ENCODE measurements around the gene KCNN4.

Gene KCNN4

DNA sequence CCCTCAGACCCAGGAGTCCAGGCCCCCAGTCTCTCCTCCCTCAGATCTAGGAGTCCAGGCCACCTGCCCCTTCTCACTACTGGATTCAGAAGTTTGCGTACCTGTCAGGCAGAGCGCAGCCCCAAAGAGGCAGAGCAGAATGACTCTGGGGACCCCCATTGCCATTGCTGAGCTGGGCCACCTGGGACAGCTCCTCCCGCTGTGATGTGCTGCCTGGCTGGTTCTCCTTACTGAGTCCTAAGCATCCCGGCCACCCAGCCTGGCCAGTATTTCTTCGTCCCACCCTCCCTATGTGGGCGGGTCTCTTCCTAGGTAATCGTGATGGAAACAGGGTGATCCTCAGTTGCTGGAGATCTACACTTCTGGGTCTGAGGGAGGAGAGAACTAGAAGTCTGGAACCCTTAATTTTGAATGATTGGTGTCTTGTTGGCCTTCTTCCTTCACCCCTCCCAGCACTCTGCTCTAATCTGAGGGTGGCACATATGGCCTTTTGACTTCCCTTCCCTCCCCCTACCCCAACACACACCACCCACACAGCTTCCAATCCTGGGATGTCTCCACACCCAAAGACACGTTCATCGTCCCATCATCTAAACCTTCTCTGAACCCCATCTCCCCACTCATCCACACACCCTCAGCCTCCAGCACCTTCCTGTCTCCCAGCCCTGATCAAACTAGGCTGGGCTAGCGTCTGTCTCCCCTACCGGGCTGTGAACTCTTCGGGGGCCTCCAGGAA, 21.6 kb upstream of the KCNN4 start, which contains the start of gene LYPD5:
TSS of gene LYPD5 (minus strand) at position 232 of the 736 bp plus-strand sequence. CDS start at position 165, 67 bp downstream.
- H3K4me1 ChIP-seq (ENCODE audit: control insufficient read depth in 1 of 2, insufficient read depth in 1 of 2, low read depth in 1 of 2, low read length in 1 of 2): peaks cover 10 to 12% of the 10 kb centered on the region in 2 experiments
- H3K36me3 ChIP-seq: no peaks in the 10 kb centered on the region
- H3K27me3 ChIP-seq: peaks cover 56% of the 10 kb centered on the region
- TF ChIP-seq, protein P1, sequence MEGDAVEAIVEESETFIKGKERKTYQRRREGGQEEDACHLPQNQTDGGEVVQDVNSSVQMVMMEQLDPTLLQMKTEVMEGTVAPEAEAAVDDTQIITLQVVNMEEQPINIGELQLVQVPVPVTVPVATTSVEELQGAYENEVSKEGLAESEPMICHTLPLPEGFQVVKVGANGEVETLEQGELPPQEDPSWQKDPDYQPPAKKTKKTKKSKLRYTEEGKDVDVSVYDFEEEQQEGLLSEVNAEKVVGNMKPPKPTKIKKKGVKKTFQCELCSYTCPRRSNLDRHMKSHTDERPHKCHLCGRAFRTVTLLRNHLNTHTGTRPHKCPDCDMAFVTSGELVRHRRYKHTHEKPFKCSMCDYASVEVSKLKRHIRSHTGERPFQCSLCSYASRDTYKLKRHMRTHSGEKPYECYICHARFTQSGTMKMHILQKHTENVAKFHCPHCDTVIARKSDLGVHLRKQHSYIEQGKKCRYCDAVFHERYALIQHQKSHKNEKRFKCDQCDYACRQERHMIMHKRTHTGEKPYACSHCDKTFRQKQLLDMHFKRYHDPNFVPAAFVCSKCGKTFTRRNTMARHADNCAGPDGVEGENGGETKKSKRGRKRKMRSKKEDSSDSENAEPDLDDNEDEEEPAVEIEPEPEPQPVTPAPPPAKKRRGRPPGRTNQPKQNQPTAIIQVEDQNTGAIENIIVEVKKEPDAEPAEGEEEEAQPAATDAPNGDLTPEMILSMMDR (IDR thresholded peaks at IDR 0.05): no peak
- H3K4me3 ChIP-seq (ENCODE audit: low read depth in 1 of 2, low read length in 1 of 2): no peak within 1 kb of the TSS
- no peaks in the 10 kb centered on the region for H3K9me3 ChIP-seq
- no peak within 1 kb of the TSS for H3K27ac ChIP-seq

DNA sequence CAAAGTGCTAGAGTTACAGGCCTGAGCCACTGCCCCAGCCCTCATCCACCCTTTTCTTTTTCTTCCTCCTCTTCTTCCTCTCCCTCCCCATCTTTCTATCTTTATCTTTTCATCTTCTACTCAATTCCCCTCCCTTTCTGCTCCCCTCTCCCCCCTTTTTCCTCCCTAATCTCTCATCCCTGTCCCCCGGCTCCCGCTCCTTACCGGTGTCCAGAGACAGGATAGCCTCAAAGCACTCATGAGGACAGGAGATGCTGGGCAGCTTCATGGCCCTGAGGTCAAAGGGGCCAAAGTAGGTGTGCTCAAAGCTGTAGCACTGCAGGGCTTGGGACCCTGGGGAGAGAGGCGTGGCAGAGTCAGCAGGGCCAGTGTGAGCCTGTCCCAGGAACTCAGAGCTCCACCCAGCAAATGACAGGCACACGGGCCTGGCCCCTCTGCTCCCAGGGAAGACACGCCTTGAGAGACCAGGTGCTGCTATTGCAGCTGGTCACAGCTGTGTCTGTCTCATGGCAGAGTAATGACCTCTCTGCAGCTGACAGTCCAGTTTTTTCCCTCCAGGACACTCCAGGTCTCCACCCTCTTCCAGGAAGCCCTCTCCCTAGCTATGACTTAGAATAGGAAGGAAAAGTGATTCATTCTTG, 18.8 kb upstream of the KCNN4 start:
- H3K4me3 ChIP-seq (ENCODE audit: low read depth in 1 of 2, low read length in 1 of 2): no peak overlapping the region
- TF ChIP-seq, protein P1 (IDR thresholded peaks at IDR 0.05): no peak
- peaks cover 72% of the 10 kb centered on the region for H3K27me3 ChIP-seq

DNA sequence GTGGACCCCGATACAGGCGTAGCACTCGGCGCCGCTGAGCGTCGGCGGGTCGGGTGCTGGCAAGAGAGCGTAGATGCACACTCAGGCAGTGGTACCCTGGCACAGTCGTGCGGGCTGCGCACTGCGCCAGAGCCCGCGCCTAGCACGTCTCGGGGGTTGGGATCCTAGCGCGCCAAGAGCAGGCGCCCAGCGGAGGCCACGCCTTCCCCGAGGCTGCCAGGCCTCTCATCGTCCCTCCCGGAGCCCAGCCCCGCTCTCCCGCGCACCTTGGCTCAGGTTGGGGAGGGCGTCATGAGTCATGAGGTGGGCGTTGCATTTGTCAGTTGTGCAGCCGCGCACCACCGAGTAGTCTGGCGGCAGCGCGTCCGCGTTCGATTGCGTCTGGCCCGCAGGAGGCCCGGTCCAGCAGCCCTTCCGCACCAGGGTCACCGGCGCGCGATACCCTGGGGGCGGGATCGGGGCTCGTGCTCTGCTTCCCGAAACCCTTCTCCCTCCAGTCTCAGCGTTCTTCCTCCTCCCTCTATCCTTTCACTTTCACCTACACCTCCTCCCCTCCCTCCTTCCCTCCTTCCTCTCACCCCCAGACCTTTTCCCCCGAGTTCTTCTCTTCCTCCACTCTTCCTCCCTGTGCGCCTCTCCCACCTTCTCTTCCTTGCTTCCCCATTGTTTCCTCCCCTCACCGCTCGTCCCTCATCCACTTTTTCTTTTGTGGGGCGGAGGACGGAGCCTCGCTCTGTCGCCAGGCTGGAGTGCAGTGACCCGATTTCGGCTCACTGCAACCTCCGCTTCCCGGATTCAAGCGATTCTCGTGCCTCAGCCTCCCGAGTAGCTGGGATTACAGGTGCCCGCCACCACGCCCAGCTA, 18.0 kb upstream of the KCNN4 start:
- Histone ChIP-seq H3K27ac (no peak overlapping the region), H3K9me3 (no peaks in the 10 kb centered on the region), H3K4me3 (ENCODE audit: low read depth in 1 of 2, low read length in 1 of 2) (peak overlapping the region; percentile 42 to 43), H3K4me1 (ENCODE audit: control insufficient read depth in 1 of 2, insufficient read depth in 1 of 2, low read depth in 1 of 2, low read length in 1 of 2) (peaks cover 10 to 12% of the 10 kb centered on the region in 2 experiments), H3K27me3 (peaks cover 80% of the 10 kb centered on the region), H3K36me3 (no peaks in the 10 kb centered on the region)
- TF ChIP-seq, protein P1 (IDR thresholded peaks at IDR 0.05): no peak

More for the DNA sequence above, 18.8 kb upstream of the KCNN4 start:
- Histone ChIP-seq H3K27ac (no peak overlapping the region), H3K4me1 (ENCODE audit: control insufficient read depth in 1 of 2, insufficient read depth in 1 of 2, low read depth in 1 of 2, low read length in 1 of 2) (peaks cover 10 to 12% of the 10 kb centered on the region in 2 experiments), H3K36me3 (no peaks in the 10 kb centered on the region), H3K9me3 (no peaks in the 10 kb centered on the region)

DNA sequence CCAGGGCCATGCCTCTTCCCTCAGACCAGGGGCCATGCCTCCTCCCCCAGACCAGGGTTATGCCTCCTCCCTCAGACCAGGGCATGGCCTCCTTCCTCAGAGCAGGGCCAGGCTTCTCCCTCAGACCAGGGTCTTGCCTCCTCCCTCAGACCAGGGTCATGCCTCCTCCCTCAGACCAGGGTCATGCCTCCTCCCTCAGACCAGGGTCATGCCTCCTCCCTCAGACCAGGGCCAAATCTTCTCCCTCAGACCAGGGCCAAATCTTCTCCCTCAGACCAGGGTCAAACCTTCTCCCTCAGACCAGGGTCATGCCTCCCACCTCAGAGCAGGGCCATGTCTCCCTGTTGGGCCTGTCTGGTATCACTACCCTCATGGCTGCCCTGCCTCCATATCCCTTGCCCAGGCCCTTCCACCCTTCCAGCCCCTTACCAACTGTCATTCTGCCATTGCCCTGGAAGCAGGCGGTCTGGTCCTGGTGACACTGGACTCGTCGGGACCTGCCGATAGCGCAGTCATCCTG, 17.3 kb upstream of the KCNN4 start:
- Histone ChIP-seq H3K9me3 (no peaks in the 10 kb centered on the region), H3K36me3 (no peaks in the 10 kb centered on the region), H3K27ac (no peak overlapping the region), H3K4me3 (ENCODE audit: low read depth in 1 of 2, low read length in 1 of 2) (peak overlapping the region; percentile 42 to 43), H3K27me3 (peaks cover 85% of the 10 kb centered on the region), H3K4me1 (ENCODE audit: control insufficient read depth in 1 of 2, insufficient read depth in 1 of 2, low read depth in 1 of 2, low read length in 1 of 2) (peaks cover 10 to 12% of the 10 kb centered on the region in 2 experiments)
- TF ChIP-seq, protein P1 (IDR thresholded peaks at IDR 0.05): no peak

DNA sequence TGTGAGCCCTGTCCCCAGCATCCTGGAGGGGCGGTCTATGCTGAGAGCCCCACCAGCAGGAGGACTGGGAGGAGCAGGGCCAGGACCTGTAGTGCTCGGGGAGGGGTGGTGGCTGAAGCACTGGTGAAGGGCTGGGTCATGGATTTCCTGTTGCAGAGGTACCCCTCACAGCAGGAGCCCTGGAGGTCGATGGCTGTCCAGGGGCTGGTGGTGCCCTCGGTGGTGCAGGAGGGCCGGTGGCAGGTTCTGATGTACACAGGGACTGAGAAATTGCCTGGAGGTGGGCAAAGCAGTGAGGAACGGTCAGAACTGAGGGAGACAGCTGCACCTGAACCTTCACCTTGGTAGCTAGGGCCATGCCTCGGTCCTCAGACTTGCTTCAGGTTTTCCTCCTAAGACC, 16.8 kb upstream of the KCNN4 start:
- H3K27ac ChIP-seq: no peak overlapping the region
- H3K36me3 ChIP-seq: no peaks in the 10 kb centered on the region
- H3K27me3 ChIP-seq: peaks cover 89% of the 10 kb centered on the region
- H3K4me3 ChIP-seq (ENCODE audit: low read depth in 1 of 2, low read length in 1 of 2): no peak overlapping the region
- no peaks in the 10 kb centered on the region for H3K9me3 ChIP-seq
- TF ChIP-seq, protein P1 (IDR thresholded peaks at IDR 0.05): no peak
- H3K4me1 ChIP-seq (ENCODE audit: control insufficient read depth in 1 of 2, insufficient read depth in 1 of 2, low read depth in 1 of 2, low read length in 1 of 2): peaks cover 10 to 12% of the 10 kb centered on the region in 2 experiments

All from neutrophil (primary cell).